Glutamatergic neuron (in vitro differentiated cells): Measurements from ENCODE around the gene DRAP1. TPM values are rescaled to one million over a fixed set of nuclear protein-coding genes. Genes with fewer than 3 reads are reported as not detected.

Experiments used
- DNase-seq: peaks from one replicate; pipeline ENCODE4 v3.0.0; 2022
- H3K27ac Mint-ChIP-seq: one replicate; pipeline ENCODE4 v1.8.0; 2020; ENCODE audit warnings: mild to moderate bottlenecking, mixed read lengths, inconsistent platforms; ENCODE audit not compliant: unreplicated experiment
- H3K27me3 Mint-ChIP-seq: one replicate; pipeline ENCODE4 v1.8.0; 2020; ENCODE audit warnings: mild to moderate bottlenecking, moderate library complexity, mixed read lengths, inconsistent platforms; ENCODE audit not compliant: unreplicated experiment
- H3K36me3 Mint-ChIP-seq: one replicate; pipeline ENCODE4 v1.8.0; 2020; ENCODE audit warnings: mild to moderate bottlenecking, mixed read lengths, inconsistent platforms; ENCODE audit not compliant: unreplicated experiment
- H3K4me1 Mint-ChIP-seq: one replicate; pipeline ENCODE4 v1.8.0; 2020; ENCODE audit warnings: mild to moderate bottlenecking, low read depth, mixed read lengths, inconsistent platforms; ENCODE audit not compliant: unreplicated experiment
- H3K4me3 Mint-ChIP-seq: one replicate; pipeline ENCODE4 v1.8.0; 2020; ENCODE audit warnings: mild to moderate bottlenecking, mixed read lengths, inconsistent platforms; ENCODE audit not compliant: unreplicated experiment
- H3K9me3 Mint-ChIP-seq: one replicate; pipeline ENCODE4 v1.8.0; 2020; ENCODE audit warnings: mild to moderate bottlenecking, moderate library complexity, mixed read lengths, inconsistent platforms; ENCODE audit not compliant: unreplicated experiment
- total RNA-seq: library from RNA; stranded (reverse); fragmentation: NEBNext Ultra II Directional; extraction: Animal tissue kit (Norgen Biotek cat#: 25700); gene quantifications from one replicate; pipeline ENCODE4 v1.2.1, GENCODE V29; 2021; ENCODE audit not compliant: unreplicated experiment
- TF ChIP-seq, protein P1 (sequence below): fragments of 200-600 bp; sonication (generic); IDR thresholded peaks from one replicate; pipeline ENCODE4 v1.5.0; 2021; ENCODE audit not compliant: partially characterized antibody, unreplicated experiment

The DRAP1 gene
- total RNA-seq, 1 donor from 2014 or later, result 68.7 TPM

GRCh38 chr11:65896034-65896999 is 22.9 kb upstream of the DRAP1 start:
- TF ChIP-seq, protein P1, sequence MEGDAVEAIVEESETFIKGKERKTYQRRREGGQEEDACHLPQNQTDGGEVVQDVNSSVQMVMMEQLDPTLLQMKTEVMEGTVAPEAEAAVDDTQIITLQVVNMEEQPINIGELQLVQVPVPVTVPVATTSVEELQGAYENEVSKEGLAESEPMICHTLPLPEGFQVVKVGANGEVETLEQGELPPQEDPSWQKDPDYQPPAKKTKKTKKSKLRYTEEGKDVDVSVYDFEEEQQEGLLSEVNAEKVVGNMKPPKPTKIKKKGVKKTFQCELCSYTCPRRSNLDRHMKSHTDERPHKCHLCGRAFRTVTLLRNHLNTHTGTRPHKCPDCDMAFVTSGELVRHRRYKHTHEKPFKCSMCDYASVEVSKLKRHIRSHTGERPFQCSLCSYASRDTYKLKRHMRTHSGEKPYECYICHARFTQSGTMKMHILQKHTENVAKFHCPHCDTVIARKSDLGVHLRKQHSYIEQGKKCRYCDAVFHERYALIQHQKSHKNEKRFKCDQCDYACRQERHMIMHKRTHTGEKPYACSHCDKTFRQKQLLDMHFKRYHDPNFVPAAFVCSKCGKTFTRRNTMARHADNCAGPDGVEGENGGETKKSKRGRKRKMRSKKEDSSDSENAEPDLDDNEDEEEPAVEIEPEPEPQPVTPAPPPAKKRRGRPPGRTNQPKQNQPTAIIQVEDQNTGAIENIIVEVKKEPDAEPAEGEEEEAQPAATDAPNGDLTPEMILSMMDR, result no peak
- Mint-ChIP-seq H3K4me3 (no peak overlapping the region), H3K36me3 (no peaks in the 10 kb centered on the region), H3K4me1 (peaks cover 9% of the 10 kb centered on the region), H3K9me3 (peaks cover 7% of the 10 kb centered on the region), H3K27me3 (peaks cover 13% of the 10 kb centered on the region), H3K27ac (no peak overlapping the region)
- no peak for DNase-seq

GRCh38 chr11:65897020-65897471 is 22.2 kb upstream of the DRAP1 start:
- no peak overlapping the region for H3K27ac Mint-ChIP-seq
- H3K4me1 Mint-ChIP-seq, result peaks cover 8% of the 10 kb centered on the region
- no peaks in the 10 kb centered on the region for H3K36me3 Mint-ChIP-seq
- TF ChIP-seq, protein P1, result no peak
- peaks cover 15% of the 10 kb centered on the region for H3K27me3 Mint-ChIP-seq
- no peak overlapping the region for H3K4me3 Mint-ChIP-seq
- peaks cover 7% of the 10 kb centered on the region for H3K9me3 Mint-ChIP-seq
- DNase-seq, result no peak

DNA sequence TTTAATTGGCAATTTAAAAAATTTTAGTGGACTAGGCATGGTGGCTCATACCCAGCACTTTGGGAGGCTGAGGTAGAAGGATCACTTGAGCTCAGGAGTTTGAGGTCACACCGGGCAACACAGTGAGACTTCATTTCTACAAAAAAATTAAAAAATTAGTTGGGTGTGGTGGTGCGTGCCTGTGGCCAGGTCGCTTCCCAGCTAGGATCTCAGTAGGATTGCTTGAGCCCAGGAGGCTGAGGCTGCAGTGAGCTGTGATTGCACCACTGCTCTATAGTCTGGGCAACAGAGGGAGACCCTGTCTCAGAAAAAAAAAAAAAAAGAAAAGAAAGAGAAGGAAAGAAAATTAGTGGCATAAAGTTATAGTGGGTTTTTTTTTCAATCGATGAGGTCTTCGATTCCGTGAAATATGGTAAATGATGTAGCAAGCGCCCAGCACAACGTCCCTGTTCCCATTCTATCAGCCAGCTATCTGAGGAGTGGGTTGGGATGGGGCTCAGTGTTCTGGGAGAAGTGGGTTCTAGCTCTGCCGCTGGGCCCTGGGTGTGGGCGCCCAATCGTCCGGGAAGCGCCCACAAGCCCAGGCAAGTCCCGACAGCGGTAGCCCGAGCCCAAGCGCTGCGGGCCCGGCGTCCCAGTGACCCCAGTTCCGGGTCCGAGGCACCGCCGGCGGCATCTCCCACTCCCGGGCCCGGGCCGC is 20.4 kb upstream of the DRAP1 start:
- peaks cover 18% of the 10 kb centered on the region for H3K27me3 Mint-ChIP-seq

GRCh38 chr11:65899356-65900124 is 19.7 kb upstream of the DRAP1 start:
- no peaks in the 10 kb centered on the region for H3K4me1 Mint-ChIP-seq
- no peak for DNase-seq
- peaks cover 6% of the 10 kb centered on the region for H3K9me3 Mint-ChIP-seq
- H3K27me3 Mint-ChIP-seq, result peaks cover 21% of the 10 kb centered on the region
- H3K4me3 Mint-ChIP-seq, result no peak overlapping the region
- no peaks in the 10 kb centered on the region for H3K36me3 Mint-ChIP-seq
- no peak overlapping the region for H3K27ac Mint-ChIP-seq
- TF ChIP-seq, protein P1, result no peak

More for the DNA sequence above, 20.4 kb upstream of the DRAP1 start:
- Mint-ChIP-seq H3K9me3 (peaks cover 6% of the 10 kb centered on the region), H3K4me3 (peak overlapping the region; percentile 79), H3K36me3 (no peaks in the 10 kb centered on the region), H3K4me1 (no peaks in the 10 kb centered on the region), H3K27ac (no peak overlapping the region)
- TF ChIP-seq, protein P1, result no peak
- DNase-seq, result no peak
